GM12872 (cell line): ENCODE measurements around the gene ARHGAP22.

Experiments
- CTCF ChIP-seq: IDR thresholded peaks from 3 replicates; pipeline ENCODE4 v1.5.1; 2011; ENCODE audit warnings: low read depth, mild to moderate bottlenecking, low read length, moderate library complexity; ENCODE audit not compliant: insufficient read depth

The ARHGAP22 gene

GRCh38 chr10:48400129-48400849 lies 204.6 kb downstream of the ARHGAP22 start:
- no peak for TF ChIP-seq CTCF

GRCh38 chr10:48399551-48399950 lies 205.3 kb downstream of the ARHGAP22 start:
- no peak for TF ChIP-seq CTCF

- no peak for TF ChIP-seq CTCF
Measured at GRCh38 chr10:48399056-48399541, 205.8 kb downstream of the ARHGAP22 start.

- TF ChIP-seq CTCF, result no peak
Measured at GRCh38 chr10:48398261-48398660, 206.6 kb downstream of the ARHGAP22 start.
